Right atrium auricular region (tissue), 2 donors: Measurements from ENCODE around the gene SCGB3A2. TPM values are rescaled to one million over a fixed set of nuclear protein-coding genes. Genes with fewer than 3 reads are reported as not detected.

Experiments used
- DNase-seq: peaks from one replicate; pipeline ENCODE4 v3.0.0-alpha.2; 2019; ENCODE audit warnings: low spot score
- H3K27ac ChIP-seq, 2 donors: fragments of 200-600 bp; sonication (generic); 1 replicate in 1 of 2; 2 replicates in 1 of 2; pipeline ENCODE4 v1.5.1; 2016 to 2019
- H3K27me3 ChIP-seq, 2 donors: fragments of 200-600 bp; sonication (generic); one replicate each; pipeline versions ENCODE4 v1.5.1 to v1.6.0; 2017 to 2019
- H3K36me3 ChIP-seq: fragments of 200-600 bp; sonication (generic); one replicate; pipeline ENCODE4 v1.5.1; 2016
- H3K4me1 ChIP-seq, 2 donors: fragments of 200-600 bp; sonication (generic); one replicate each; pipeline versions ENCODE4 v1.5.1 to v1.6.0; 2017 to 2019
- H3K4me3 ChIP-seq, 2 donors: fragments of 200-600 bp; sonication (generic); 1 replicate in 1 of 2; 2 replicates in 1 of 2; pipeline ENCODE4 v1.5.1; 2017 to 2019; ENCODE audit warnings: mild to moderate bottlenecking in 1 of 2, moderate library complexity in 1 of 2
- H3K9me3 ChIP-seq, 2 donors: fragments of 200-600 bp; sonication (generic); one replicate each; pipeline ENCODE4 v1.5.1; 2019
- CTCF ChIP-seq, 2 donors: fragments of 200-600 bp; sonication (generic); IDR thresholded peaks; one replicate each; pipeline ENCODE4 v1.5.1; 2019; ENCODE audit warnings: antibody characterized with exemption in 2 of 2
- total RNA-seq, 2 donors: library from RNA; depleted of rRNA; stranded (reverse); fragments of >200 nt; gene quantifications; one replicate each; pipeline ENCODE4 v1.1.0, GENCODE V29; 2016

Gene SCGB3A2
- total RNA-seq, 2 donors from 2014 or later, result not detected

- Histone ChIP-seq H3K4me3 (no peak overlapping the region), H3K27ac (no peak overlapping the region), H3K9me3 (no peaks in the 10 kb centered on the region), H3K36me3 (no peaks in the 10 kb centered on the region), H3K4me1 (no peaks in the 10 kb centered on the region), H3K27me3 (no peaks in the 10 kb centered on the region)
- DNase-seq, result no peak
- no peak for TF ChIP-seq CTCF (IDR thresholded peaks at IDR 0.05)
These were observed 9.4 kb downstream of the SCGB3A2 start for GRCh38 chr5:147887930-147888329.

GRCh38 chr5:147892696-147893296 lies 14.3 kb downstream of the SCGB3A2 start:
- Histone ChIP-seq H3K27me3 (no peaks in the 10 kb centered on the region), H3K27ac (no peak overlapping the region), H3K4me3 (no peak overlapping the region), H3K9me3 (no peaks in the 10 kb centered on the region), H3K4me1 (no peaks in the 10 kb centered on the region), H3K36me3 (no peaks in the 10 kb centered on the region)
- TF ChIP-seq CTCF (IDR thresholded peaks at IDR 0.05), result no peak
- DNase-seq, result no peak

GRCh38 chr5:147893820-147894219 lies 15.3 kb downstream of the SCGB3A2 start:
- no peak for TF ChIP-seq CTCF (IDR thresholded peaks at IDR 0.05)
- H3K4me3 ChIP-seq, result no peak overlapping the region
- H3K4me1 ChIP-seq, result no peaks in the 10 kb centered on the region
- H3K27me3 ChIP-seq, result no peaks in the 10 kb centered on the region
- H3K27ac ChIP-seq, result no peak overlapping the region
- no peaks in the 10 kb centered on the region for H3K36me3 ChIP-seq
- no peak for DNase-seq
- no peaks in the 10 kb centered on the region for H3K9me3 ChIP-seq

GRCh38 chr5:147895864-147896263 lies 17.4 kb downstream of the SCGB3A2 start:
- DNase-seq, result no peak
- H3K27ac ChIP-seq, result no peak overlapping the region
- H3K4me3 ChIP-seq, result no peak overlapping the region
- H3K9me3 ChIP-seq, result no peaks in the 10 kb centered on the region
- H3K4me1 ChIP-seq, result no peaks in the 10 kb centered on the region
- no peak for TF ChIP-seq CTCF (IDR thresholded peaks at IDR 0.05)
- H3K36me3 ChIP-seq, result no peaks in the 10 kb centered on the region
- no peaks in the 10 kb centered on the region for H3K27me3 ChIP-seq

- TF ChIP-seq CTCF (IDR thresholded peaks at IDR 0.05), result no peak
- H3K36me3 ChIP-seq, result no peaks in the 10 kb centered on the region
- DNase-seq, result no peak
- no peaks in the 10 kb centered on the region for H3K9me3 ChIP-seq
- no peak overlapping the region for H3K27ac ChIP-seq
- no peaks in the 10 kb centered on the region for H3K27me3 ChIP-seq
- no peaks in the 10 kb centered on the region for H3K4me1 ChIP-seq
- H3K4me3 ChIP-seq, result no peak overlapping the region
These were observed 20.4 kb downstream of the SCGB3A2 start for GRCh38 chr5:147898875-147899401.

- Histone ChIP-seq H3K4me1 (peaks cover 0 to 8% of the 10 kb centered on the region in 2 donors), H3K27me3 (no peaks in the 10 kb centered on the region), H3K4me3 (no peak overlapping the region), H3K9me3 (no peaks in the 10 kb centered on the region), H3K36me3 (no peaks in the 10 kb centered on the region), H3K27ac (no peak overlapping the region)
- no peak for TF ChIP-seq CTCF (IDR thresholded peaks at IDR 0.05)
- no peak for DNase-seq
These were observed 23.1 kb downstream of the SCGB3A2 start for GRCh38 chr5:147901599-147902039.
